AG04449 (cell line): ENCODE measurements around the gene ANKRD62.

Experiments
- CTCF ChIA-PET: fragments of 350-600 bp; formaldehyde crosslinking; extraction: SDS; loops from one replicate; lab custom pipeline; 2021; ENCODE audit warnings: antibody characterized with exemption; lab: Yijun Ruan, JAX
- POLR2A ChIA-PET: fragments of 400-600, 350-600 bp; formaldehyde crosslinking; extraction: SDS; loops from one replicate; lab custom pipeline; 2020; ENCODE audit warnings: antibody characterized with exemption, inconsistent platforms; lab: Yijun Ruan, JAX
- DNase-seq: peaks from one replicate; pipeline ENCODE4 v3.0.0-alpha.2; 2010; ENCODE audit warnings: low read depth, low spot score
- H3K4me3 ChIP-seq: 2 replicates; pipeline ENCODE4 v1.5.1; 2011; ENCODE audit warnings: low read depth, mild to moderate bottlenecking, control low read depth, low read length
- CTCF ChIP-seq: IDR thresholded peaks from one replicate; pipeline ENCODE4 v1.5.1; 2011; ENCODE audit warnings: mild to moderate bottlenecking, moderate library complexity, low read length, control low read depth, inconsistent platforms; ENCODE audit not compliant: insufficient read depth; ENCODE audit errors: missing control alignments

ANKRD62 gene

GRCh38 chr18:12048827-12049175 lies 44.8 kb upstream of the ANKRD62 start:
- POLR2A ChIA-PET, result no interaction called here
- CTCF ChIA-PET, result interaction anchor here (1.8 to 3.6 kb wide), 2 partner anchors 9 to 111 kb away, joined by 5 to 38 read pairs; no protein-coding TSS in a partner anchor
- H3K4me3 ChIP-seq, result no peak overlapping the region
- peak; percentile 16 for DNase-seq
- no peak for TF ChIP-seq CTCF

- DNase-seq, result no peak
- ChIA-PET CTCF (interaction anchor here (1.4 to 3.6 kb wide), 4 partner anchors 10 to 318 kb away, joined by 3 to 38 read pairs (median 4); no protein-coding TSS in a partner anchor), POLR2A (interaction anchor here (0.5 kb wide), 1 partner anchor 1712 kb away, joined by 3 read pairs; no protein-coding TSS in a partner anchor)
- H3K4me3 ChIP-seq, result no peak overlapping the region
- no peak for TF ChIP-seq CTCF
Measured at GRCh38 chr18:12049978-12050811, 43.4 kb upstream of the ANKRD62 start.

GRCh38 chr18:12052866-12053265 lies 40.8 kb upstream of the ANKRD62 start:
- H3K4me3 ChIP-seq, result no peak overlapping the region
- no peak for DNase-seq
- CTCF ChIA-PET, result interaction anchor here (0.8 to 2.5 kb wide), 2 partner anchors 14 to 58 kb away, joined by 3 to 18 read pairs; no protein-coding TSS in a partner anchor
- TF ChIP-seq CTCF, result no peak
- POLR2A ChIA-PET, result no interaction called here

GRCh38 chr18:12053289-12053688 lies 40.4 kb upstream of the ANKRD62 start:
- H3K4me3 ChIP-seq, result no peak overlapping the region
- CTCF ChIA-PET, result interaction anchor here (0.8 to 2.5 kb wide), 2 partner anchors 15 to 59 kb away, joined by 3 to 18 read pairs; no protein-coding TSS in a partner anchor
- DNase-seq, result no peak
- POLR2A ChIA-PET, result no interaction called here
- no peak for TF ChIP-seq CTCF

- TF ChIP-seq CTCF, result no peak
- POLR2A ChIA-PET, result no interaction called here
- no peak for DNase-seq
- CTCF ChIA-PET, result interaction anchor here (1.1 kb wide), 1 partner anchor 17 kb away, joined by 4 read pairs; no protein-coding TSS in a partner anchor
- no peak overlapping the region for H3K4me3 ChIP-seq
Measured at GRCh38 chr18:12056034-12056883, 37.4 kb upstream of the ANKRD62 start.
